Measurements from ENCODE around the gene CATSPER3.

DNA sequence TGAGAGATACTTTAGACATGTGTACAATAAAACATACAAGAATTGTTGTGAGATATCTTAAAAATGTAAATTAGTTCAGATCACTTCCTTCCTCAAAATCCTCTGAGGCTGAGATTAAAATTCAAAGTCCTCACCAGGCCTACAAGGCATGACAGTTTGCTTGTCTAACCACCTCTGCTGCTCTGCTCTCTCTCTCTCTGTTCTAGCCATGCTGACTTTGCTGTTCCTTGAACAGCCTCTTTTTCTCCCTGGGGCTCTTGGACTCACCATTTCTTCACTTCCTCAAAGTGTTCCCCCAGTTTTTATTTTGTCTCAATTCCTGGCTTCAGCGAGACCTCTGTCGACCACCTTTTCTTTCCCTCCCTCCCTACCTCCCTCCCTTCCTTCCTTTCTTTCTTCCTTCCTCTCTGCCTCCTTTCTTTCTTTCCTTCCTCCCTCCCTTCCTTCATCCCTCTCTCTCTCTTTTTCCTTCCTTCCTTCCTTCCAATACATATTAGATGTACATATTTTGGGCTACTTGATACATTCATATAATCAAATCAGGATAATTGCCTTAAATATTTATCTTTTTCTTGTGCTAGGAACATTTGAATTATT is 27.0 kb downstream of the CATSPER3 start:
- TF ChIP-seq, protein P1, sequence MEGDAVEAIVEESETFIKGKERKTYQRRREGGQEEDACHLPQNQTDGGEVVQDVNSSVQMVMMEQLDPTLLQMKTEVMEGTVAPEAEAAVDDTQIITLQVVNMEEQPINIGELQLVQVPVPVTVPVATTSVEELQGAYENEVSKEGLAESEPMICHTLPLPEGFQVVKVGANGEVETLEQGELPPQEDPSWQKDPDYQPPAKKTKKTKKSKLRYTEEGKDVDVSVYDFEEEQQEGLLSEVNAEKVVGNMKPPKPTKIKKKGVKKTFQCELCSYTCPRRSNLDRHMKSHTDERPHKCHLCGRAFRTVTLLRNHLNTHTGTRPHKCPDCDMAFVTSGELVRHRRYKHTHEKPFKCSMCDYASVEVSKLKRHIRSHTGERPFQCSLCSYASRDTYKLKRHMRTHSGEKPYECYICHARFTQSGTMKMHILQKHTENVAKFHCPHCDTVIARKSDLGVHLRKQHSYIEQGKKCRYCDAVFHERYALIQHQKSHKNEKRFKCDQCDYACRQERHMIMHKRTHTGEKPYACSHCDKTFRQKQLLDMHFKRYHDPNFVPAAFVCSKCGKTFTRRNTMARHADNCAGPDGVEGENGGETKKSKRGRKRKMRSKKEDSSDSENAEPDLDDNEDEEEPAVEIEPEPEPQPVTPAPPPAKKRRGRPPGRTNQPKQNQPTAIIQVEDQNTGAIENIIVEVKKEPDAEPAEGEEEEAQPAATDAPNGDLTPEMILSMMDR (IDR thresholded peaks at IDR 0.05; ENCODE audit: insufficient read depth, low read length), result no peak
- no peak for TF ChIP-seq POLR2AphosphoS5 (IDR thresholded peaks at IDR 0.05; ENCODE audit: low read depth)
- TF ChIP-seq, protein P2, sequence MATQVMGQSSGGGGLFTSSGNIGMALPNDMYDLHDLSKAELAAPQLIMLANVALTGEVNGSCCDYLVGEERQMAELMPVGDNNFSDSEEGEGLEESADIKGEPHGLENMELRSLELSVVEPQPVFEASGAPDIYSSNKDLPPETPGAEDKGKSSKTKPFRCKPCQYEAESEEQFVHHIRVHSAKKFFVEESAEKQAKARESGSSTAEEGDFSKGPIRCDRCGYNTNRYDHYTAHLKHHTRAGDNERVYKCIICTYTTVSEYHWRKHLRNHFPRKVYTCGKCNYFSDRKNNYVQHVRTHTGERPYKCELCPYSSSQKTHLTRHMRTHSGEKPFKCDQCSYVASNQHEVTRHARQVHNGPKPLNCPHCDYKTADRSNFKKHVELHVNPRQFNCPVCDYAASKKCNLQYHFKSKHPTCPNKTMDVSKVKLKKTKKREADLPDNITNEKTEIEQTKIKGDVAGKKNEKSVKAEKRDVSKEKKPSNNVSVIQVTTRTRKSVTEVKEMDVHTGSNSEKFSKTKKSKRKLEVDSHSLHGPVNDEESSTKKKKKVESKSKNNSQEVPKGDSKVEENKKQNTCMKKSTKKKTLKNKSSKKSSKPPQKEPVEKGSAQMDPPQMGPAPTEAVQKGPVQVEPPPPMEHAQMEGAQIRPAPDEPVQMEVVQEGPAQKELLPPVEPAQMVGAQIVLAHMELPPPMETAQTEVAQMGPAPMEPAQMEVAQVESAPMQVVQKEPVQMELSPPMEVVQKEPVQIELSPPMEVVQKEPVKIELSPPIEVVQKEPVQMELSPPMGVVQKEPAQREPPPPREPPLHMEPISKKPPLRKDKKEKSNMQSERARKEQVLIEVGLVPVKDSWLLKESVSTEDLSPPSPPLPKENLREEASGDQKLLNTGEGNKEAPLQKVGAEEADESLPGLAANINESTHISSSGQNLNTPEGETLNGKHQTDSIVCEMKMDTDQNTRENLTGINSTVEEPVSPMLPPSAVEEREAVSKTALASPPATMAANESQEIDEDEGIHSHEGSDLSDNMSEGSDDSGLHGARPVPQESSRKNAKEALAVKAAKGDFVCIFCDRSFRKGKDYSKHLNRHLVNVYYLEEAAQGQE (IDR thresholded peaks at IDR 0.05; ENCODE audit: insufficient replicate concordance, low read depth), result no peak
- TF ChIP-seq GABPA (IDR thresholded peaks at IDR 0.05; ENCODE audit: low read depth), result no peak
